ENCODE data around the gene S100A2.
"Not testable (repeated sequence)": the region's sequence is repeated elsewhere in the genome, so short reads cannot be mapped to it uniquely, and the experiment has no call there.

Gene S100A2

GRCh38 chr1:153527023-153527682, 38.5 kb downstream of the S100A2 start:
- TF ChIP-seq CTCF (IDR thresholded peaks at IDR 0.05; ENCODE audit: borderline replicate concordance, control extremely low read depth, extremely low read depth, insufficient read depth, missing control alignments) = no peak
- in situ Hi-C loops (cut with MboI; ENCODE audit: low sequenced_read_pairs, unreplicated experiment) = no loop called here
- no peak for DNase-seq (ENCODE audit: low spot score)

GRCh38 chr1:153526132-153526543, 39.5 kb downstream of the S100A2 start:
- in situ Hi-C loops (cut with MboI; ENCODE audit: low sequenced_read_pairs, unreplicated experiment) = no loop called here
- TF ChIP-seq CTCF (IDR thresholded peaks at IDR 0.05; ENCODE audit: borderline replicate concordance, control extremely low read depth, extremely low read depth, insufficient read depth, missing control alignments) = no peak
- no peak for DNase-seq (ENCODE audit: low spot score)

- in situ Hi-C loops (cut with MboI; ENCODE audit: low sequenced_read_pairs, unreplicated experiment) = no loop called here
- no peak for TF ChIP-seq CTCF (IDR thresholded peaks at IDR 0.05; ENCODE audit: borderline replicate concordance, control extremely low read depth, extremely low read depth, insufficient read depth, missing control alignments)
- no peak for DNase-seq (ENCODE audit: low spot score)
These were observed 40.4 kb downstream of the S100A2 start for GRCh38 chr1:153525088-153525728.

- in situ Hi-C loops (cut with MboI; ENCODE audit: low sequenced_read_pairs, unreplicated experiment); DNase-seq (ENCODE audit: low spot score): not testable (repeated sequence)
These were observed 43.1 kb downstream of the S100A2 start for GRCh38 chr1:153522353-153523048.

- DNase-seq (ENCODE audit: low spot score); in situ Hi-C loops (cut with MboI; ENCODE audit: low sequenced_read_pairs, unreplicated experiment): not testable (repeated sequence)
These were observed 43.8 kb downstream of the S100A2 start for GRCh38 chr1:153521808-153522207.

GRCh38 chr1:153520818-153521476, 44.7 kb downstream of the S100A2 start:
- TF ChIP-seq CTCF (IDR thresholded peaks at IDR 0.05; ENCODE audit: borderline replicate concordance, control extremely low read depth, extremely low read depth, insufficient read depth, missing control alignments) = no peak
- DNase-seq (ENCODE audit: low spot score) = no peak
- in situ Hi-C loops (cut with MboI; ENCODE audit: low sequenced_read_pairs, unreplicated experiment) = no loop called here

- DNase-seq (ENCODE audit: low spot score); in situ Hi-C loops (cut with MboI; ENCODE audit: low sequenced_read_pairs, unreplicated experiment): not testable (repeated sequence)
These were observed 45.4 kb downstream of the S100A2 start for GRCh38 chr1:153520137-153520691.

GRCh38 chr1:153519242-153519641, 46.4 kb downstream of the S100A2 start:
- no peak for DNase-seq (ENCODE audit: low spot score)
- in situ Hi-C loops (cut with MboI; ENCODE audit: low sequenced_read_pairs, unreplicated experiment) = no loop called here
- no peak for TF ChIP-seq CTCF (IDR thresholded peaks at IDR 0.05; ENCODE audit: borderline replicate concordance, control extremely low read depth, extremely low read depth, insufficient read depth, missing control alignments)
